H1 (cell line): Measurements from ENCODE around the gene CHD1L. TPM values are rescaled to one million over a fixed set of nuclear protein-coding genes. Genes with fewer than 3 reads are reported as not detected.

Experiments
- CTCF ChIA-PET: fragments of 300-600 bp; sonication (Branson Sonifier 250); formaldehyde crosslinking; loops from one replicate; lab custom pipeline; 2021; ENCODE audit not compliant: partially characterized antibody; lab: Charles Lee
- POLR2A ChIA-PET: fragments of 300-600 bp; sonication (Branson Sonifier 250); formaldehyde crosslinking; loops from one replicate; lab custom pipeline; 2021; ENCODE audit warnings: inconsistent platforms; ENCODE audit not compliant: partially characterized antibody; lab: Charles Lee
- DNase-seq, 2 experiments: peaks; one replicate each; pipeline versions ENCODE4 v3.0.0 to v3.0.0-alpha.2; 2010 to 2022; ENCODE audit warnings: low spot score in 2 of 2, low read depth in 1 of 2, mixed read lengths in 1 of 2
- FAIRE-seq: peaks from 2 replicates; lab custom pipeline; 2011; peaks lifted over from hg19 to GRCh38; lab: Jason Lieb, UNC
- H2AFZ ChIP-seq: 2 replicates; pipeline ENCODE4 v1.8.1; 2012; ENCODE audit warnings: low read length, inconsistent platforms
- H2AK5ac ChIP-seq: 2 replicates; pipeline ENCODE4 v1.6.1; 2013; ENCODE audit warnings: low read depth, low read length
- H2BK120ac ChIP-seq: replicated peaks from 2 replicates; pipeline ENCODE3; 2013; ENCODE audit warnings: low read depth, low read length, inconsistent platforms
- H2BK12ac ChIP-seq: 2 replicates; pipeline ENCODE4 v1.6.1; 2013; ENCODE audit warnings: low read depth, low read length
- H2BK15ac ChIP-seq: 2 replicates; pipeline ENCODE4 v1.6.1; 2013; ENCODE audit warnings: low read length
- H2BK20ac ChIP-seq: 2 replicates; pipeline ENCODE4 v1.6.1; 2013; ENCODE audit warnings: low read length
- H2BK5ac ChIP-seq: 2 replicates; pipeline ENCODE4 v1.6.1; 2013; ENCODE audit warnings: low read depth, low read length
- H3K14ac ChIP-seq: 2 replicates; pipeline ENCODE4 v1.6.1; 2013; ENCODE audit warnings: inconsistent platforms; ENCODE audit not compliant: insufficient read length
- H3K18ac ChIP-seq: 2 replicates; pipeline ENCODE4 v1.6.1; 2013; ENCODE audit warnings: low read length; ENCODE audit errors: extremely low read depth
- H3K23ac ChIP-seq: 2 replicates; pipeline ENCODE4 v1.6.1; 2013; ENCODE audit warnings: inconsistent platforms; ENCODE audit not compliant: insufficient read length
- H3K23me2 ChIP-seq: 2 replicates; pipeline ENCODE4 v1.6.1; 2013; ENCODE audit warnings: low read depth, low read length
- H3K27ac ChIP-seq: 2 replicates; pipeline ENCODE4 v1.6.1; 2011; ENCODE audit warnings: low read depth, low read length, inconsistent platforms
- H3K27me3 ChIP-seq, 4 experiments: replicated peaks in 1 of 4; 1 replicate in 1 of 4; 2 replicates in 3 of 4; pipeline versions ENCODE4 v1.6.1 to v1.8.1; 2011 to 2013; ENCODE audit warnings: low read length in 3 of 4, mild to moderate bottlenecking in 3 of 4, inconsistent platforms in 2 of 4, mixed read lengths in 2 of 4, moderate library complexity in 1 of 4; ENCODE audit not compliant: control insufficient read depth in 3 of 4, insufficient read depth in 3 of 4; ENCODE audit errors: extremely low read depth in 1 of 4
- H3K36me3 ChIP-seq, 4 experiments: 2 replicates each; pipeline versions ENCODE4 v1.6.1 to v1.8.1; 2011 to 2013; ENCODE audit warnings: mild to moderate bottlenecking in 4 of 4, low read length in 3 of 4, moderate library complexity in 2 of 4, control low read depth in 1 of 4, inconsistent platforms in 1 of 4; ENCODE audit not compliant: insufficient read depth in 4 of 4, control insufficient read depth in 2 of 4
- H3K4ac ChIP-seq: replicated peaks from 2 replicates; pipeline ENCODE3; 2013; ENCODE audit warnings: low read length, low read depth, mixed read lengths, inconsistent platforms; ENCODE audit not compliant: insufficient read length
- H3K4me1 ChIP-seq, 4 experiments: replicated peaks in 1 of 4; 1 replicate in 1 of 4; 2 replicates in 3 of 4; pipeline versions ENCODE4 v1.6.1 to v1.8.1; 2011 to 2013; ENCODE audit warnings: low read length in 3 of 4, inconsistent platforms in 2 of 4, mixed read lengths in 1 of 4; ENCODE audit not compliant: insufficient read depth in 4 of 4, control insufficient read depth in 3 of 4
- H3K4me2 ChIP-seq, 2 experiments: 2 replicates each; pipeline versions ENCODE4 v1.6.1 to v1.8.1; 2011 to 2013; ENCODE audit warnings: low read depth in 2 of 2, low read length in 2 of 2, control low read depth in 1 of 2, inconsistent platforms in 1 of 2, mild to moderate bottlenecking in 1 of 2; ENCODE audit not compliant: insufficient read depth in 1 of 2
- H3K4me3 ChIP-seq, 4 experiments: fragments of 200-600, 300-600 bp in 1 of 4; sonication (generic), shearing (Covaris generic), sonication (Bioruptor Twin) in 1 of 4; 2 replicates each; pipeline versions ENCODE4 v1.5.1 to v1.8.1; 2011 to 2016; ENCODE audit warnings: low read length in 4 of 4, low read depth in 3 of 4, control low read depth in 2 of 4, inconsistent platforms in 2 of 4, mild to moderate bottlenecking in 2 of 4, mixed read lengths in 1 of 4, moderate library complexity in 1 of 4; ENCODE audit not compliant: insufficient read depth in 2 of 4; ENCODE audit errors: extremely low read depth in 1 of 4
- H3K56ac ChIP-seq: replicated peaks from 2 replicates; pipeline ENCODE3; 2013; ENCODE audit warnings: low read depth, mild to moderate bottlenecking, mixed read lengths, low read length, inconsistent platforms; ENCODE audit not compliant: insufficient read length
- H3K79me1 ChIP-seq: 2 replicates; pipeline ENCODE4 v1.6.1; 2013; ENCODE audit warnings: low read depth, low read length, control low read depth
- H3K79me2 ChIP-seq, 2 experiments: 2 replicates each; pipeline versions ENCODE4 v1.6.1 to v1.8.1; 2012 to 2013; ENCODE audit warnings: low read length in 2 of 2, mild to moderate bottlenecking in 2 of 2, inconsistent platforms in 1 of 2; ENCODE audit not compliant: insufficient read depth in 2 of 2, control insufficient read depth in 1 of 2
- H3K9ac ChIP-seq, 4 experiments: replicated peaks in 1 of 4; 1 replicate in 1 of 4; 2 replicates in 3 of 4; pipeline versions ENCODE4 v1.6.1 to v1.8.1; 2011 to 2013; ENCODE audit warnings: low read depth in 3 of 4, low read length in 3 of 4, control low read depth in 2 of 4, mild to moderate bottlenecking in 2 of 4, moderate library complexity in 2 of 4, inconsistent platforms in 1 of 4; ENCODE audit errors: extremely low read depth in 1 of 4
- H3K9me3 ChIP-seq, 2 experiments: 2 replicates each; pipeline versions ENCODE4 v1.6.1 to v1.8.1; 2012 to 2013; ENCODE audit warnings: mild to moderate bottlenecking in 2 of 2, moderate library complexity in 2 of 2, control low read depth in 1 of 2, inconsistent platforms in 1 of 2, low read depth in 1 of 2, low read length in 1 of 2, mixed read lengths in 1 of 2; ENCODE audit not compliant: insufficient read depth in 2 of 2
- H4K20me1 ChIP-seq, 2 experiments: replicated peaks in 1 of 2; 2 replicates each; pipeline versions ENCODE3 to v1.8.1; 2011 to 2013; ENCODE audit warnings: inconsistent platforms in 2 of 2, low read length in 2 of 2, mild to moderate bottlenecking in 1 of 2; ENCODE audit not compliant: insufficient read depth in 2 of 2, control insufficient read depth in 1 of 2
- H4K5ac ChIP-seq: 2 replicates; pipeline ENCODE4 v1.6.1; 2013; ENCODE audit warnings: low read length, low read depth, mixed read lengths, inconsistent platforms; ENCODE audit not compliant: insufficient read length
- H4K8ac ChIP-seq: 2 replicates; pipeline ENCODE4 v1.8.0; 2013; ENCODE audit warnings: mild to moderate bottlenecking, moderate library complexity, low read length, inconsistent platforms; ENCODE audit not compliant: insufficient read depth; ENCODE audit errors: extremely low read depth
- H4K91ac ChIP-seq: replicated peaks from 2 replicates; pipeline ENCODE3; 2013; ENCODE audit warnings: low read length, mixed read lengths, inconsistent platforms; ENCODE audit not compliant: insufficient read length
- CEBPB ChIP-seq: IDR thresholded peaks from 2 replicates; pipeline ENCODE4 v1.6.1; 2012; ENCODE audit warnings: low read depth, low read length
- CTBP2 ChIP-seq: IDR thresholded peaks from 2 replicates; pipeline ENCODE4 v1.7.0; 2011; ENCODE audit warnings: borderline replicate concordance, mild to moderate bottlenecking, moderate library complexity, mixed read lengths, low read length; ENCODE audit not compliant: insufficient read depth, insufficient read length
- CTCF ChIP-seq, 3 experiments: IDR thresholded peaks; 1 replicate in 2 of 3; 2 replicates in 1 of 3; pipeline versions ENCODE4 v1.5.1 to v1.6.1; 2011; ENCODE audit warnings: low read length in 3 of 3, mild to moderate bottlenecking in 3 of 3, inconsistent platforms in 2 of 3, low read depth in 1 of 3, moderate library complexity in 1 of 3; ENCODE audit not compliant: insufficient read depth in 1 of 3; ENCODE audit errors: control extremely low read depth in 1 of 3
- KDM4A ChIP-seq: IDR thresholded peaks from one replicate; pipeline ENCODE4 v1.7.1; 2012; ENCODE audit warnings: low read depth, mild to moderate bottlenecking, moderate library complexity, low read length, inconsistent platforms; ENCODE audit not compliant: severe bottlenecking
- NRF1 ChIP-seq: IDR thresholded peaks from 2 replicates; pipeline ENCODE4 v1.6.1; 2011; ENCODE audit warnings: mild to moderate bottlenecking, low read depth, low read length, improper control_type of control experiment
- SIX5 ChIP-seq: IDR thresholded peaks from 2 replicates; pipeline ENCODE4 v1.6.1; 2011; ENCODE audit warnings: mild to moderate bottlenecking, low read depth, low read length
- SP1 ChIP-seq: IDR thresholded peaks from 2 replicates; pipeline ENCODE4 v1.6.1; 2011; ENCODE audit warnings: low read depth, low read length
- WGBS, 2 experiments: shearing (Covaris generic) in 1 of 2; methylation state at CpG; one replicate each; pipeline versions ENCODE4 v1.1.6 to v1.1.7; 2013 to 2015; ENCODE audit warnings: low lambda C conversion rate in 2 of 2, mixed read lengths in 2 of 2, inconsistent platforms in 1 of 2, low coverage in 1 of 2, missing lambda C conversion rate in 1 of 2; ENCODE audit not compliant: insufficient replicate concordance in 2 of 2, insufficient coverage in 1 of 2, insufficient read length in 1 of 2; ENCODE audit errors: extremely low coverage in 1 of 2, missing lambda C conversion rate in 1 of 2; 5-methylcytosine and 5-hydroxymethylcytosine counted together
- polyA plus RNA-seq, 7 experiments: library from polyadenylated mRNA; depleted of rRNA in 3 of 7; stranded (reverse) in 5 of 7; unstranded in 2 of 7; fragments of >200 nt in 5 of 7; fragments of 200-250 nt in 2 of 7; gene quantifications; 1 replicate in 5 of 7; 2 replicates in 1 of 7; 4 replicates in 1 of 7; pipeline versions ENCODE4 v1.2.1 to v1.2.3, GENCODE V29; 2011 to 2013; ENCODE audit warnings: missing spikeins in 2 of 7, mixed read lengths in 2 of 7
- total RNA-seq: library from RNA; stranded (reverse); fragmentation: NEBNext Ultra II Directional; extraction: Animal tissue kit (Norgen Biotek cat#: 25700); gene quantifications from 2 replicates; pipeline ENCODE4 v1.2.1, GENCODE V29; 2021
- TF ChIP-seq, protein P1 (sequence below): IDR thresholded peaks from 2 replicates; pipeline ENCODE4 v1.6.1; 2011; ENCODE audit warnings: low read length, improper control_type of control experiment

The CHD1L gene
- total and polyA plus RNA-seq, 2 of the 8 experiments (the other 6 are each of a cell fraction or from before 2014, with no cell fraction given): 20.2 to 51.2 TPM

GRCh38 chr1:147341246-147341645 is 98.8 kb downstream of the CHD1L start:
- TF ChIP-seq CTBP2 (no peak), CEBPB (no peak), KDM4A (no peak), NRF1 (no peak), SIX5 (no peak), CTCF (IDR thresholded peaks at IDR 0.05; ENCODE audit: control extremely low read depth in 1 of 3, insufficient read depth in 1 of 3, low read depth in 1 of 3, low read length in 3 of 3) (no peak), SP1 (no peak)
- TF ChIP-seq, protein P1, sequence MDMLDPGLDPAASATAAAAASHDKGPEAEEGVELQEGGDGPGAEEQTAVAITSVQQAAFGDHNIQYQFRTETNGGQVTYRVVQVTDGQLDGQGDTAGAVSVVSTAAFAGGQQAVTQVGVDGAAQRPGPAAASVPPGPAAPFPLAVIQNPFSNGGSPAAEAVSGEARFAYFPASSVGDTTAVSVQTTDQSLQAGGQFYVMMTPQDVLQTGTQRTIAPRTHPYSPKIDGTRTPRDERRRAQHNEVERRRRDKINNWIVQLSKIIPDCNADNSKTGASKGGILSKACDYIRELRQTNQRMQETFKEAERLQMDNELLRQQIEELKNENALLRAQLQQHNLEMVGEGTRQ: no peak
- no peak overlapping the region for H3K23ac ChIP-seq
- no peak overlapping the region for H2BK20ac ChIP-seq
- H4K8ac ChIP-seq: no peak overlapping the region
- H3K27ac ChIP-seq: no peak overlapping the region
- H4K91ac ChIP-seq: no peak overlapping the region
- no peak overlapping the region for H4K5ac ChIP-seq
- no peak overlapping the region for H2BK15ac ChIP-seq
- H3K27me3 ChIP-seq: no peaks in the 10 kb centered on the region
- no peaks in the 10 kb centered on the region for H3K79me2 ChIP-seq
- no peak overlapping the region for H3K9ac ChIP-seq
- H3K4me3 ChIP-seq: no peak overlapping the region
- H3K36me3 ChIP-seq: no peaks in the 10 kb centered on the region
- no peaks in the 10 kb centered on the region for H4K20me1 ChIP-seq
- H3K9me3 ChIP-seq: peaks cover 0 to 5% of the 10 kb centered on the region in 2 experiments; a peak in 1 of 4 replicates
- no peak overlapping the region for H3K14ac ChIP-seq
- POLR2A ChIA-PET: no interaction called here
- FAIRE-seq (no peak), DNase-seq (no peak)
- H2AFZ ChIP-seq: no peak overlapping the region
- H2BK12ac ChIP-seq: 0 out of 2 replicates have a peak overlapping the region, but pooled peaks have one; percentile 55
- H3K79me1 ChIP-seq: no peaks in the 10 kb centered on the region
- H3K18ac ChIP-seq: no peak overlapping the region
- H3K56ac ChIP-seq: no peak overlapping the region
- H2BK5ac ChIP-seq: no peak overlapping the region
- WGBS, 2 experiments: 81% methylated on average over 1 of the region's 1 CpG; no CpG with 5 or more reads in 1 of the 2 experiments
- H3K4me2 ChIP-seq: no peak overlapping the region
- H3K4ac ChIP-seq: no peak overlapping the region
- CTCF ChIA-PET: interaction anchor here (0.9 to 1.6 kb wide), 3 partner anchors 21 to 299 kb away, joined by 3 to 4 read pairs (median 4); no protein-coding TSS in a partner anchor
- H2AK5ac ChIP-seq: no peak overlapping the region
- no peak overlapping the region for H2BK120ac ChIP-seq
- H3K23me2 ChIP-seq: no peaks in the 10 kb centered on the region
- H3K4me1 ChIP-seq: peaks cover 0 to 3% (median 0%) of the 10 kb centered on the region in 4 experiments; a peak in 2 of 7 replicates
